ENCODE results near the gene WWOX.

- TF ChIP-seq SUZ12 (IDR thresholded peaks at IDR 0.05; ENCODE audit: extremely low read depth, insufficient read depth, insufficient read length) (no peak), ZNF274 (IDR thresholded peaks at IDR 0.05; ENCODE audit: low read depth, low read length) (no peak), YY1 (IDR thresholded peaks at IDR 0.05; ENCODE audit: insufficient read depth, insufficient read length) (no peak)
These were observed 908.8 kb downstream of the WWOX start for GRCh38 chr16:79008036-79008868.

All from NT2/D1 (cell line).